GM12878 (cell line): ENCODE measurements around the gene TRAPPC2B. TPM values are rescaled to one million over a fixed set of nuclear protein-coding genes. Genes with fewer than 3 reads are reported as not detected.

Experiments
- ATF2 ChIP-seq: IDR thresholded peaks from 2 replicates; pipeline ENCODE4 v1.6.1; 2012; ENCODE audit warnings: low read length, inconsistent platforms
- ATF3 ChIP-seq: IDR thresholded peaks from 2 replicates; pipeline ENCODE4 v1.6.1; 2011; ENCODE audit warnings: low read depth, mild to moderate bottlenecking, low read length, moderate library complexity, borderline replicate concordance; ENCODE audit errors: extremely low read depth
- BACH1 ChIP-seq: fragments of 450-650 bp; IDR thresholded peaks from 2 replicates; pipeline ENCODE4 v1.6.1; 2017; ENCODE audit warnings: mild to moderate bottlenecking, borderline replicate concordance
- SREBF1 ChIP-seq: IDR thresholded peaks from 2 replicates; pipeline ENCODE4 v1.6.1; 2012; ENCODE audit warnings: mild to moderate bottlenecking, low read length
- SREBF2 ChIP-seq: IDR thresholded peaks from 2 replicates; pipeline ENCODE4 v1.6.1; 2012; ENCODE audit warnings: mild to moderate bottlenecking, low read length
- SUPT20H ChIP-seq: IDR thresholded peaks from 2 replicates; pipeline ENCODE4 v1.6.1; 2011; ENCODE audit warnings: low read depth, mild to moderate bottlenecking, low read length, moderate library complexity, borderline replicate concordance; ENCODE audit not compliant: control insufficient read depth
- TCF12 ChIP-seq: IDR thresholded peaks from 2 replicates; pipeline ENCODE4 v1.6.1; 2011; ENCODE audit warnings: low read depth, mild to moderate bottlenecking, low read length
- YY1 ChIP-seq: IDR thresholded peaks from 2 replicates; pipeline ENCODE4 v1.6.1; 2011; ENCODE audit warnings: low read depth, mild to moderate bottlenecking, low read length
- ZBED1 ChIP-seq: IDR thresholded peaks from 2 replicates; pipeline ENCODE4 v1.6.1; 2016; ENCODE audit warnings: borderline replicate concordance
- ZBTB4 ChIP-seq: fragments of 450-650 bp; formaldehyde crosslinking; IDR thresholded peaks from 2 replicates; pipeline ENCODE4 v1.4.0; 2022; ENCODE audit warnings: mild to moderate bottlenecking, moderate library complexity
- ZSCAN29 ChIP-seq: fragments of 450-650 bp; IDR thresholded peaks from 2 replicates; pipeline ENCODE4 v1.6.1; 2017; ENCODE audit warnings: mild to moderate bottlenecking, moderate library complexity
- polyA plus RNA-seq, 11 experiments: library from polyadenylated mRNA; depleted of rRNA in 4 of 11; unstranded in 6 of 11; stranded (reverse) in 5 of 11; fragments of >200 nt; fragmentation: Nextera tagmentation in 4 of 11; fragmentation: Illumina TruSeq in 1 of 11; extraction: Ambion mirVana in 4 of 11; extraction: Trizol in 1 of 11; gene quantifications; 1 replicate in 1 of 11; 2 replicates in 10 of 11; pipeline versions ENCODE4 v1.2.1 to v1.2.3, GENCODE V29; 2011 to 2016; ENCODE audit warnings: inconsistent platforms in 2 of 11, missing spikeins in 2 of 11, low read depth in 1 of 11
- total RNA-seq, 4 experiments: library from RNA; depleted of rRNA in 3 of 4; stranded (reverse); fragments of >200 nt in 3 of 4; fragmentation: Illumina TruSeq in 1 of 4; extraction: Trizol in 1 of 4; gene quantifications; 2 replicates each; pipeline versions ENCODE4 v1.2.1 to v1.2.3, GENCODE V29; 2013 to 2021

TRAPPC2B gene
- total and polyA plus RNA-seq, 10 of the 15 experiments (the other 5 are each of a cell fraction or from before 2014, with no cell fraction given): 10.6 to 86.4 (median 25.6) TPM

- TF ChIP-seq ZBTB4 (CRISPR knock-in tag) (no peak), TCF12 (no peak), ATF2 (no peak), ZSCAN29 (no peak), SREBF1 (no peak), ZBED1 (no peak), YY1 (no peak), SUPT20H (no peak), ATF3 (no peak), SREBF2 (no peak), BACH1 (no peak)
Observed at GRCh38 chr19:57382806-57383488, 19.6 kb downstream of the TRAPPC2B start (continued).
